ENCODE measurements around the gene SPECC1.
"Not testable (repeated sequence)": the region's sequence is repeated elsewhere in the genome, so short reads cannot be mapped to it uniquely, and the experiment has no call there.

SPECC1 gene

GRCh38 chr17:20010936-20011335, 1.8 kb downstream of the SPECC1 start:
- DNase-seq (ENCODE audit: low read depth in 2 of 2), result no peak

- DNase-seq (ENCODE audit: low read depth in 2 of 2), result no peak
Observed at GRCh38 chr17:20012017-20012536, 2.9 kb downstream of the SPECC1 start.

GRCh38 chr17:20016475-20016992, 7.4 kb downstream of the SPECC1 start:
- DNase-seq (ENCODE audit: low read depth in 2 of 2), result not testable (repeated sequence)

- DNase-seq (ENCODE audit: low read depth in 2 of 2), result no peak
Observed at GRCh38 chr17:20022701-20023100, 13.5 kb downstream of the SPECC1 start.

- DNase-seq (ENCODE audit: low read depth in 2 of 2), result no peak
Observed at GRCh38 chr17:20026960-20027359, 17.8 kb downstream of the SPECC1 start.

- no peak for DNase-seq (ENCODE audit: low read depth in 2 of 2)
Observed at GRCh38 chr17:20028443-20028842, 19.3 kb downstream of the SPECC1 start.

- no peak for DNase-seq (ENCODE audit: low read depth in 2 of 2)
Observed at GRCh38 chr17:20032636-20033035, 23.5 kb downstream of the SPECC1 start.

GRCh38 chr17:20033415-20033814, 24.3 kb downstream of the SPECC1 start:
- DNase-seq (ENCODE audit: low read depth in 2 of 2), result no peak

- DNase-seq (ENCODE audit: low read depth in 2 of 2), result no peak
Observed at GRCh38 chr17:20035501-20035900, 26.3 kb downstream of the SPECC1 start.

- DNase-seq (ENCODE audit: low read depth in 2 of 2), result not testable (repeated sequence)
Observed at GRCh38 chr17:20037286-20037685, 28.1 kb downstream of the SPECC1 start.

- no peak for DNase-seq (ENCODE audit: low read depth in 2 of 2)
Observed at GRCh38 chr17:20039037-20039436, 29.9 kb downstream of the SPECC1 start.

- DNase-seq (ENCODE audit: low read depth in 2 of 2), result no peak
Observed at GRCh38 chr17:20040216-20040615, 31.1 kb downstream of the SPECC1 start.

- DNase-seq (ENCODE audit: low read depth in 2 of 2), result no peak
Observed at GRCh38 chr17:20043021-20043420, 33.9 kb downstream of the SPECC1 start.

- DNase-seq (ENCODE audit: low read depth in 2 of 2), result no peak
Observed at GRCh38 chr17:20045476-20045875, 36.3 kb downstream of the SPECC1 start.

GRCh38 chr17:20046629-20047028, 37.5 kb downstream of the SPECC1 start:
- DNase-seq (ENCODE audit: low read depth in 2 of 2), result no peak

GRCh38 chr17:20051624-20052023, 42.5 kb downstream of the SPECC1 start:
- DNase-seq (ENCODE audit: low read depth in 2 of 2), result no peak

GRCh38 chr17:20053361-20053964, 44.3 kb downstream of the SPECC1 start:
- DNase-seq (ENCODE audit: low read depth in 2 of 2), result no peak

GRCh38 chr17:20059728-20060188, 50.6 kb downstream of the SPECC1 start:
- DNase-seq (ENCODE audit: low read depth in 2 of 2), result no peak

- DNase-seq (ENCODE audit: low read depth in 2 of 2), result no peak
Observed at GRCh38 chr17:20063665-20064648, 54.8 kb downstream of the SPECC1 start.

- no peak for DNase-seq (ENCODE audit: low read depth in 2 of 2)
Observed at GRCh38 chr17:20066253-20066652, 57.1 kb downstream of the SPECC1 start.

GRCh38 chr17:20067711-20068110, 58.6 kb downstream of the SPECC1 start:
- DNase-seq (ENCODE audit: low read depth in 2 of 2), result no peak

- no peak for DNase-seq (ENCODE audit: low read depth in 2 of 2)
Observed at GRCh38 chr17:20068445-20068844, 59.3 kb downstream of the SPECC1 start.

Measured in activated CD8-positive, alpha-beta memory T cell treated with anti-CD3 and anti-CD28 coated beads for 4 hours (primary cell).